ENCODE measurements around the gene MX1.

MX1 gene, protein sequence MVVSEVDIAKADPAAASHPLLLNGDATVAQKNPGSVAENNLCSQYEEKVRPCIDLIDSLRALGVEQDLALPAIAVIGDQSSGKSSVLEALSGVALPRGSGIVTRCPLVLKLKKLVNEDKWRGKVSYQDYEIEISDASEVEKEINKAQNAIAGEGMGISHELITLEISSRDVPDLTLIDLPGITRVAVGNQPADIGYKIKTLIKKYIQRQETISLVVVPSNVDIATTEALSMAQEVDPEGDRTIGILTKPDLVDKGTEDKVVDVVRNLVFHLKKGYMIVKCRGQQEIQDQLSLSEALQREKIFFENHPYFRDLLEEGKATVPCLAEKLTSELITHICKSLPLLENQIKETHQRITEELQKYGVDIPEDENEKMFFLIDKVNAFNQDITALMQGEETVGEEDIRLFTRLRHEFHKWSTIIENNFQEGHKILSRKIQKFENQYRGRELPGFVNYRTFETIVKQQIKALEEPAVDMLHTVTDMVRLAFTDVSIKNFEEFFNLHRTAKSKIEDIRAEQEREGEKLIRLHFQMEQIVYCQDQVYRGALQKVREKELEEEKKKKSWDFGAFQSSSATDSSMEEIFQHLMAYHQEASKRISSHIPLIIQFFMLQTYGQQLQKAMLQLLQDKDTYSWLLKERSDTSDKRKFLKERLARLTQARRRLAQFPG

DNA sequence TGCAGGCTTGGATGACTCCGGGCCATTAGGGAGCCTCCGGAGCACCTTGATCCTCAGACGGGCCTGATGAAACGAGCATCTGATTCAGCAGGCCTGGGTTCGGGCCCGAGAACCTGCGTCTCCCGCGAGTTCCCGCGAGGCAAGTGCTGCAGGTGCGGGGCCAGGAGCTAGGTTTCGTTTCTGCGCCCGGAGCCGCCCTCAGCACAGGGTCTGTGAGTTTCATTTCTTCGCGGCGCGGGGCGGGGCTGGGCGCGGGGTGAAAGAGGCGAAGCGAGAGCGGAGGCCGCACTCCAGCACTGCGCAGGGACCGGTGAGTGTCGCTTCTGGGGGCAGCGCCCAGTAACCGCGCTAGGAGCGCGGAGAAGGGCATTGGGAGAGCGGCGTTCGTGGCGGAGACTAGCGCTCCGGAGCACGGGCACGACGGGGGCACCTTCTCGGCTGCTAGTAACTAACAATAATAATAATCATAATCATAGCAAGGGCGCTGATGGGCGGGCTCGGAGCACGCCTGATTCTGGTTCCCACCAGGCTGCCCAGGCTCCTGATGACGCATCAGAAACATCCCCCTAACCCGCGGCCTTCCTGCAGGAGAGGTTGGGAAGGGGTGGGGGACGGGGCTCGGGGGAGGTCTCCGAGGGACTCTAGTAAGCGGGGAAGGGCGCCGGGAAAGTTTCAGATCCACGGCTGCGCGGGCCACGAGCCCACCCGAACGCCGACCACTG is at the start of gene MX1:
TSS of gene MX1 (plus strand) at position 286 of the 722 bp plus-strand sequence. CDS start 5,832 bp downstream, outside the sequence.
- no peak for DNase-seq

DNA sequence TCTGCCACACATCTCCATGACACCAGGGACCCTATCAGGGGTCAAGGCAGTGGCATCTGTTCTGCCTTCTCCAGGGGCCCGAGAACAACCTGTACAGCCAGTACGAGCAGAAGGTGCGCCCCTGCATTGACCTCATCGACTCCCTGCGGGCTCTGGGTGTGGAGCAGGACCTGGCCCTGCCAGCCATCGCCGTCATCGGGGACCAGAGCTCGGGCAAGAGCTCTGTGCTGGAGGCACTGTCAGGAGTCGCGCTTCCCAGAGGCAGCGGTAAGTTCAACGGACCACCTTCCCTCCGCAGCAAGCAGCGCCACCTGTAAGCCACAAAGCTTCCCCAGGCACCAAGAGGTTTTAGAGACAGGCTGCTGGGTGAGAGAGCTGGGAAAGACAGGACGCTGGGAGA is 48.3 kb upstream of the MX1 start:
- DNase-seq, result no peak

DNA sequence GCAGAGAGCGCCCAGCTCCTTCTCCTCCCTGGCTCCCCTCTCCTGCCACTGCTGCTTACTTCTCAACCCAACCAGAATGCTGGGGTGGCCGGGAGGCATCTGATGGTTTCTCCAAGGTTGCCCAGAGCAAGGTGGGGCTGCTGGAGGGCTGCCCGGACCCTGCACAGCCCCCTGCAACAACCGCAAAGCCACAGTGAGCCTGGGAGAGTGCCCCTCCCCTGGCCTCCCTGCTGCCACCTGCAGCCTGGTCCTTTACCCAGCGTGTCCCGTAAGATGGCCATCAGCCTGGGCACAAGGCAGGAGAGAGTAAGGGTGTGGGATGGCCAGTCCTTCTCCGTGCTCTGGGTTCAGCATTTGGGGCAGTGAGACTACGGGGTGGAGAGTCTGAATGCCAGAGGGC is 47.2 kb upstream of the MX1 start:
- no peak for DNase-seq

DNA sequence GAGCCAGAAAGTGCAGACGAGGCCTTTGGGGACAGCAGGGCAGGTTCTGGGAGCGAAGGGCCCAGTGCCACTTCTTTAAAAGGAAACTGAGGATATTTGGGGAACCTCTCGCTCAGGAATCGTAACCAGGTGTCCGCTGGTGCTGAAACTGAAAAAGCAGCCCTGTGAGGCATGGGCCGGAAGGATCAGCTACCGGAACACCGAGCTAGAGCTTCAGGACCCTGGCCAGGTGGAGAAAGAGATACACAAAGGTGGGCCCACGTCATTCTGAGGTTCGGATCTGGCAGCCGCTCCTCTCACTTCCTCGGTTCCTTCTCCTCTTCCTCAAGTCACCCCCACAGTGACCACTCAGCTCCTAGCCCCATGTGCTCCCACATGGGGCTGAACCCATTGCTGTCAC is 46.1 kb upstream of the MX1 start:
- no peak for DNase-seq

DNA sequence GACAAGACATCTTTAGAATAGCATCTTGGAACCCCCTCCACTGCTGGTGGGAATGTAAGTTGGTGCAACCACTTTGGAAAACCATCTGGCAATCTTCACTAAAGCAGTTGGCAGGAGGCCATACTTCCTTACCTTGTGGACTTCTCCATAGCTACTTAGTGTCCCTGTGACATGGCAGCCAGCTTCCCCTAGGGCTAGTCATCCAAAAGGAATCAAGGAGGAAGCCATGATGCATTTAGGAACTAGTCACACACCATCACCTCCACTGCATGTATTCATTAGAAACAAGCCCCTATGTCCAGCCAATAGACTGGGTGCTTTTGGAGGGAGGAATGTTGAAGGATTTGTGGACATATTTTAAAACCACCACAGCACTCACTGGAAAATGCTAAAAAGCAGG is 44.3 kb upstream of the MX1 start:
- DNase-seq, result no peak

DNA sequence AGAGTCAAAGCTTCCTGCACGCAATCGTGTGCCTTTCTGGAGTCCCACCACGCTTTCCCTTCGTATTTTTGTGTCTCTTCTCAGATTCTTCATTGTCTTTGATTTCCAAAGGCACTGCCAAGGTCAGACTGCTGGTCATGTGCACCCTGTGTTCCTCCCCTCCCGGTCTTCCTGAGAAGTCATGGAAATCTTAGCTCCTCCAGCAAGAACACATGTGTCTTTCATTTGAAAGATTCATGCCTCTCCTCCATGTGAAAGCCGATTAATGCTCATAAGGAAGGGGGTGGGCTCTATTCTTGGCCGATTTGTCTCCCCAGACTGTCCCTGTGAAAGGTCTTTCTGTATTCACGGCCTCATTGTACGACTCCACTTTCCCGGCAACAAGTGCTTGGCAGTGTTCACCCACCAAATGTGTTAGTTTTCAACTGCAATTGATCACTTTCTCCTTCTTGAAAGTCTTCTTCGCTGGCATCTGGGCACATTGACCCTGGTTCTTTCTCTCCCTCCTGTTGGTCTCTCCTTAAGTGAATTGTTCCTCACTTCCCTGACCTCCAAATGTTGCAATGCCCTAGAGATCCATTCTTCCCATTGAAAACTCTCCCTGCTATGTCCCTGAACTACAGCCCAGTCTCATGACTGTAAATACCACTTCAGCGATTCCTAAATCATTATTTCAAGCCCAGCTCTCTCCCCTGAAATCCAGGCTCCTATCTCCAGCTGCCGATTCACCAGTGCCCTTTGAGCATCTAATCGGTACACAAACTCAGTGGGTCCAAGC is 38.8 kb upstream of the MX1 start:
- no peak for DNase-seq

DNA sequence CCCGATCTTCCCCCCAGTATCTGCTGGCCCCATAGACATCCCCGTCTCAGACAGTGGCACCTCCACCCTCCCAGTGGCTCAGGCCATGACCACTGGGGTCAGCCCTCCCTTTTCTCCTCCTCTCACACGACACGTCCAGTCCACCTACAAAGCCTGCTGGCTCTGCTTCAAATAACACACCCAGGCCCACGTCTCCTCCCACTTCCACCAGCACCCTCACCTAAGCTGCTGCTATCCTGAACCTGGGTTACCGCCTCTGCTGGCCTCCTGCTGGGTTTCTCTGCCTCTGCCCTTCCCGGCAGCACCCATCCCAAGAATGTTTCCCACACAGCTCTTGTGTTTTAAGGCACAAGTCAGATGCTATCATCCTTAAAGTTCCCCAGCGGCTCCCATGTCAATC is 38.2 kb upstream of the MX1 start:
- no peak for DNase-seq

DNA sequence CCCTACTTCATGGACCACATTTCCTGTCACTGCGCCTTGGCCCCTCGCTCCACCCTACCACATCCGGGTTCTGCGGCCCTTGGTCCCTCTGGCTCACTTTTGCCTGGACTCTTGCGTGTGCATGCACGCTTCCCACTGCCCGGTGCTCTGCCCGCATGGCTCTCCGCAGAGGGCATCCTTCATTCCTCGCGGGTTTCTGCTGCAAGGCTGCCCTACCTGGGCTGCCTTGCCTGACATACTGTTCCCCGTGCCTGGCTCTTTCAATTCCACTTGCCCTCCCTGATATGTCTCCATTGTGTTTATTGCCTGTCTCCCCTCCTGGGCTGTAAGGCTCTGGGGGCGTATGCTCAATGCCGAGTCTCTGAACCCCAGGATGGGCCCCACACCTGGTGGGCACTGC is 37.8 kb upstream of the MX1 start:
- DNase-seq, result no peak

DNA sequence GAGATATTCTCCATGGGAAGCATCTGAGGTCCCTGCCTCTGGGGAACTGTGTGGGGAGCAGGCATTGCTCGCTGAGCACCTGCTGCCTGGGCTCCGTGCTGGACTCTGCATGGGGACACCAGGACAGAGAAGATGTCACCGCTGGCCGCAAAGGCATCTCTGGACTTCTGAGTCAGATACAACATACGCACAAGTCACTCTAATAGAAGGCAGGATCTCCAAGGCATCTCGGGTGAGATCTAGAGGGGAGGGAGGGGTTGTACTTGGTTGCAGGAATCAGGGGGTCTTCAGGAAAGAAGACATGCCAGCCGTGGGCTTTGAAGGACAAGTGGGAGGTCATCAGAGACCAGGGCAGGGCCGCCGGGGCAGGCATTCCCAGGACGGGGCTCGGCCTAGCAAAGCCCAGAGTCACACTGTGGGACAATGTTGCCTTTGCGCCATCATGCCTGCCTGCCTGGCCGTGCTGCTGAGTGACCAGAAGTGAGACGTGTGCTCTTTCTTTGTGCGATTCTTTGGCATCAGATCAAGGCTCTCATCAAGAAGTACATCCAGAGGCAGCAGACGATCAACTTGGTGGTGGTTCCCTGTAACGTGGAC is 35.9 kb upstream of the MX1 start:
- no peak for DNase-seq

DNA sequence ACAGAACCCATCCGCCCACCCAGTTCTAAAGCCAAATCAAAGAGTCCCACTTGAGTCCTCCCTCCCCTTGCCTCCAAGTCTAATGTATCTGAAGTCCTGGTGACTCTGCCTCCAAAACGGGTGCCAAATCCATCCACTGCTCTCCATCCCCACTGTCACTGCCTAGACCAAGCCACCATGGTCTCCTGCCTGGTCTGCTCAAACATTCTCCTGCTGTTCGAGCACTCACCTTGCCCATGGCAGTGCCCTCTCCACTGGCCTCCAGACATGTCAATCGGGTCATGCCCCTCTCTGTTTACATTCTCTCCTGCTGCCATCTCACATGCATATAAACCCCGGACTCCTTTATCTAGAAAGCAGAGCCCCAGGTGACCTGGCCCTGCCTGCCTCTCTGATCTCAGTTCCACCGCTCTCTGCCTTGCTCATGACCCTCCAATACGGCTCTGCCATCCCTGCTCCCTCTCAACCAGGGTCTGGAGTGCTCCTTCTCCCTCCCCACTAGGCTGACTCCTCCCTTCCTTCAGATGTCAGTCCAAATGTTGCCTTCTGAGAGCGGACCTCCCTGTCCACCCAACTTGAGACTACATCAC is 32.1 kb upstream of the MX1 start:
- DNase-seq, result no peak

DNA sequence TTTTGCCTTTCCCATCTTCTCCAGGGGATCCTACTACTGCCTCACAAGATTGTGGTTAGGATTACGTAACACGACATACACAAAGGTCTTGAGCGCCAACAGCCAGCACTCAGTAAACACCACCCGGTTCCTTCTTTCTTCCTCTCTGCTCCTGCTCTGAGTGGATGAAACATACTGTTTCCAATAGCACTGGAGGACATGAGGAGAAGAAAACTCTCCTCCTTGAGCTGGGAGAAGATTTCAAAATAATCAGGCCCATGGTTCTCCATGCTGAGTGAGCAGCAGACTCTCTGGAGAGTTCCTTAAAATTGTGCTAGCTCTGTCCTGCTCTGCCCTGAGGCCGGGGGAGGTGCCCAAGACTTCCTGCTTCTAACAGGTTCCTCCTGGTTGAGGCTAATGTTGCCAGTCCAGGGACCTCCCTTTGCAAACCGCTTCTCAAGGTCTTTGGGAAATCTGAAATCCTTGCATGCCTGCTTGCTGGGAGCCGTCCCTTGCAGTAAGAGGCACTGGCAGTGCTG is 29.4 kb upstream of the MX1 start:
- no peak for DNase-seq

DNA sequence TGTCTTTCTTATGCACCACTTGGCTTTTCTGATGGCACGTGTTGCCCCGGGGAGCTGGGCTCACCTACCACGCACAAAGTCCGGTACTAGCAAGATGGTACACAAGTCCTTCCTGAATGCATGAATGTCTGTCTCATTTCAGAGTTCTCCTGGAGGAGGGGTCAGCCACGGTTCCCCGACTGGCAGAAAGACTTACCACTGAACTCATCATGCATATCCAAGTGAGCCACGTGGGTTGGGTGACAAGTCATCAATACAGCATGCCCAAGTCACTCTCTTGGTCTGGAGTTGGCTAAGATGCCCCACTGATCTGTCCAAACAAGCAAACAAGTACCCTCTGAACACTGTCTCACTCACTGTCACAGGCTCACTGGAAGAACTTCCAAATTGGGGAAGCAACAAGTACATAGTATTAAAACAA is 28.6 kb upstream of the MX1 start:
- no peak for DNase-seq

DNA sequence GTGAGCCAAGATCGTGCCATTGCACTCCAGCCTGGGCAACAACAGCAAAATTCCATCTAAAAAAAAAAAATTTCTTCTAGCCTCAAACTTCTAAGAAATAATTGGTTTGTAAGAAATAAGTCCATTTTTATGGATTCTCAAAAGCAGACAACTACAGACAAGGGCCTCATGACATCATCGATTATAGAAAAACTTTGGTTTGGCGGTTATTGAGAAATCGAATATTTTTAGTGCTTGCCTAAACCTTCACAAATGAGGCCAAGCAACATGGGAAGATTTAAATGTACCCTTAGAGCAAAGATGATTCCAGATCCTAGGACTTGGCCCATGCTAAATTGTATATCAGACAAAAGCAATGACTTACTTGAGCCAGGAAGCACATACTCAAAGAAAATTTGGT is 27.8 kb upstream of the MX1 start:
- DNase-seq, result no peak

DNA sequence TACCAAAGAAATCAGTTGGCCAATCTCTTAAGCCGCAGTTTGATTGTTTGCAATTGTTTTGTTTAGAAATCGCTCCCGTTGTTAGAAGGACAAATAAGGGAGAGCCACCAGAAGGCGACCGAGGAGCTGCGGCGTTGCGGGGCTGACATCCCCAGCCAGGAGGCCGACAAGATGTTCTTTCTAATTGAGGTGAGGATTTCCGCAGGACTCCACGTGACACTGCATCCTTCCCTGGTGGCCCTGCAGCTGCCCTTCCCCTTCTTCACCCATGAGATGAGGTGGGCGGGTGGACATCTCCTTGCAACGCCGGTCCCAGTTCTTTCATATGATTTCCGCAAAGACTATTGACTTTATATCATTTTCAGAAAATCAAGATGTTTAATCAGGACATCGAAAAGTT is 27.2 kb upstream of the MX1 start:
- no peak for DNase-seq

DNA sequence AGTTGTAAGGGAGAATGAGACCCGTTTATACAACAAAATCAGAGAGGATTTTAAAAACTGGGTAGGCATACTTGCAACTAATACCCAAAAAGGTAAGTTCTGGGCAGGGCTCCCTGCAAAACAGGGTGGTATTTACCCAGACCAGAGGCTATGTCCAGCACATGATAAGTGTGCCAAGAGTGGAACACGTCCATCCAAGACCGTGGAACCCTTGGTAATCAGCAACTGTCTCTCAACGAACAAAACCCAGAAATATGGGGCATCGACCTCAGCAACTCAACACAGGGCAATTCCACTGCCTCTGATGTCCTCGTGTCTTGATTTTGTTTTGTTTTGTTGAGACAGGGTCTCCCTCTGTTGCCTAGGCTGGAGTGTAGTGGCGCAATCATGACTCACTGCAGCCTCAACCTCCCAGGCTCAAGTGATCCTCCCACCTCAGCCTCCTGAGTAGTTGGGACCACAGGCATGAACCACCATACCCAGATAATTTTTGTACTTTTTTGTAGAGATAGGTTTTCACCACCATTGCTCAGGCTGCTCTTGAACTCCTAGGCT is 26.7 kb upstream of the MX1 start:
- no peak for DNase-seq

DNA sequence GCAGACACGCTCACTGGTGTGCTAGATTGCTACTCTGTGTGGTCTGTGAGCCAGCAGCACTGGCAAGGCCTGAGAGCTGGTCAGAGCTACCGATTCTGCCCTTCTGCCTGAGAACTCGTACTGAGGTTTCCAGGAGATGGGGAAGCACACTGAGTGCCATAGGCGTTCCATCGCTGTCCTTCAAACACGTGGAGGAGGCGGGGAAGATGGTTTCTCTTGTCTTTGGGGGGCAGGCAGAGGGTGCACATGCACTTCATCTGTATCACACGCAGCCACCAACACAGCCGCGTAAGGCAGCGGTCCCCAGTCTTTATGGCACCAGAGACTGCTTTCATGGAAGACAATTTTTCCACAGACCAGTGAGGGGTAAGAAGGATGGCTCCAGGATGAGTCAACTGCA is 23.8 kb upstream of the MX1 start:
- no peak for DNase-seq

DNA sequence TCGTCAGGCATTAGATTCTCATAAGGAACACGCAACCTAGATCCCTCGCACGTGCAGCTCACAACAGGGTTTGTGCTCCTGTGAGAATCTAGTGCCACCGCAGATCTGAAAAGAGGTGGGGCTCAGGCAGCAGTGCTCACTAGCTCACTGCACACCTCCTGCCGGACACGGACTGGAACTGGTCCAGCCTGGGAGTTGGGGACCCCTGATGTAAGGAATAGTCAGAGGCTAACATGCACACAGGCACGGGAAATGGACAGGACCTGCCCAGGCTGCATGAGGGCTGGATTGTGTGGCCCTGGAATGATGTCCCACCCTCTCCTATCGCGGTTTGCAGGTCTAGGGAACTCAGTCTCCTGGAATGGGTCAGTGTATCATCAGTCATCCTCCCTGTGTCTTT is 23.2 kb upstream of the MX1 start:
- DNase-seq, result no peak

DNA sequence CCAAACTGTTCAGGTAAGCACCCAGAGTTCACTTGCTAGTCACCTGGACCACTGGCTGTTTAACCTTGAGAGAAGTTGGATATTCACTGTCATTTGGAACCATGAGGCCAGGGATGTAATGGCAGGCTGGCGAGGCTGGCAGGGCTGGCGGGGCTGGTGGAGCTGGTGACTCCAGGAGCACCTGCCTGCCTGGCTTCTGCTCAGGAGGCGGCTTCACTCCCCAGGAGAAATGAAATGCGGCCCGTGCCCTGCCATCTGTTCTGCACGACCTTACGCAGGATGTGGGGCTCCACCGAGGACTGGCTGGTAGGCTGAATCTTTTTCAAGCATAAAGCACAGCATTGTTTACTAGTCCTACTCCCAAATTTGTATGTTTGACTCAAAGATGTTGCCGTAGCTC is 22.7 kb upstream of the MX1 start:
- no peak for DNase-seq

DNA sequence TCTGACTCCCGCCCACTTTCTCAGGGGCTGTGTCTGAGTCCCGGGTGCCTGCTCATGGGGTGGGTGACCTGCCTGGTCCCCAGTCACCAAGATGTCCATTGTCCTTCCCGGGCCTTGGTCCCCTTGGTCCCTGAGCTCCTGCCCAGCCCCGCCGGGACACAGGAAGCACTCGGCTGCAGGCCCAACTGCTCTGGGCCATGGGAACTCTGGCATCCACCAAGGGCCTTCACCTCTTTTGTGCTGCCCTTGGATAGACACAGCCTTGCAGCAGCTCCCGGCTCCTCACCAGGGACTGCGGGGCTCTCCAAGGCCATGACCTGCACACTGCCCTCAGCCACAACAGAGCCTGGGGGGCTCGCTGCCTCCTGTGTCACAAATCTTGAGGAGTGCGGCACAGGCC is 22.1 kb upstream of the MX1 start:
- no peak for DNase-seq

DNA sequence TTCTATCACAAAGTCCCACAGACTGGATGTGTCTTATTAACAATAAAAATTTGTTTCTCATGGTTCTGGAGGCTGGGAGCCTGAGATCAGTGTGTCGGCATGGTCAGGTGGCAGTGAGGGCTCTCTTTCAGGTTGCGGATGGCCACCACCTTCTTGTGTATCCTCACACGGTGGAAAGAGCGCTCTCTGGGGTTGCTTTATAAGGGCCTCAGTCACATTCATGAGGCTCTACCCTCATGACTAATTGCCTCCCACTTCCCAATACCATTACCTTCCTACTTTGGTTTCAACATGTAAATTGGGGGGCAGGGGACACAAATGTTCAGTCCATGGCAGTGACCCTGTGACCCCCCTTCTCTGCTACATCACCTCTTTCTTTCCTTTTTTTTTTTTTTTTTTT is 20.7 kb upstream of the MX1 start:
- no peak for DNase-seq

DNA sequence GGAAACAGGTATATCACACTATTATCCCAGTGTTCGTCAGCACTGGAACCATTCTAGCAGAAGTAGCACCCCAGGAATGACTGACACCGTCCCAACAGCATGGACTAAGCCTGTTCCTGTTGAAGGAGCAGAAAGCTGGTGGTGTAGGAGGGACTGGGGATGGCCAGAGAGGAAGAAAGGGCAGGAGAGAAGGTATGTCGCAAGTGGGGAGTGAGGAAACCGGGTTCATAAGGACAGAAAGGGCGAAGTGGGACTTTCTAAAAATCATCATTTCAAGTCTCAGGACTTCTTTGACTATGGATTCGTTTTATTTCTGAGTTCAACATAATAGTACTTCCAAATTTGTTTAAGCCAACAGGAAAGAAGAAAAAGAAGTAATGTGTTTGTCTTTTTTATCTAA is 19.7 kb upstream of the MX1 start:
- DNase-seq, result no peak
